HG02763 (cell line): Measurements from ENCODE around the gene DLG2.

ENCODE experiments used
- ATAC-seq: cut with Tn5 transposase; IDR thresholded peaks from one replicate; pipeline ENCODE4 v1.9.1; 2021; ENCODE audit warnings: mild to moderate bottlenecking, moderate library complexity; ENCODE audit not compliant: unreplicated experiment

The DLG2 gene

DNA sequence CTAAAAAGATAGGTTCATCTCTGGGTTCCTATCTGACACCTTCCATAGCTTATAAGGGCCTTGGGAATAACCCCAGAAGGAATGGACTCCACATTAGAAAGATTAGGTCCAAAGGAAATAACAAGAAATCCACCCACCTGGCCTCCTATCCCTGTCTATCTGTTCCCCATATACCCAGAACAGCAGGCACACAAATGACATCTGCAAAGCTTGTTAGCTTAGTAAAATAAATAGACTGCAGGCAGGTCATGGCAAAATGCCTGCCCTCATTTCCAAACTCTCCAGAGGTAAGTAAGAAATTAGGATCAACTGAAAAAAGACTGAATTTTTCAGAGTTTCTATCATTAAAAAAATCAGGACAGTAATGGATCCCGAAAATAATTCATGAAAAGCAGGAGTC lies 489.5 kb downstream of the DLG2 start:
- no peak for ATAC-seq

DNA sequence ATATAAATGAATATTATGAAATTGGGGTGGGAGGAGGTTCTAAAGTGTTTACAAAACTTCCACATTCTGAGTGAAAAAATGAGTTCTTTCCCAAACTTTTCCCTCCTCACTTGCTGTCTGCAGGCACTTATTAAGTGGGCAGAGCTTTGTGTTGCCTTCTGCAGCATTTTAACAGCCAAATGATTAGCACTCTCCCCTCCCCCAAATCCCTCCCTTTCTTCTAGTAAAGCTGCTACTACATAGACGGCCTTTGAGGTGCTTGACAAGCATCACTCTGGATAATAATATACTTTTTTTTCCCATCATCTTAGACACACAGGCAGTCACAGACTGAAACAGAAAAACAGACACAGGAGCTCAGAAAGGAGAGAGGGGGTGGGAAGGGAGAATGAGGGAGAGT lies 493.5 kb downstream of the DLG2 start:
- ATAC-seq, result no peak

DNA sequence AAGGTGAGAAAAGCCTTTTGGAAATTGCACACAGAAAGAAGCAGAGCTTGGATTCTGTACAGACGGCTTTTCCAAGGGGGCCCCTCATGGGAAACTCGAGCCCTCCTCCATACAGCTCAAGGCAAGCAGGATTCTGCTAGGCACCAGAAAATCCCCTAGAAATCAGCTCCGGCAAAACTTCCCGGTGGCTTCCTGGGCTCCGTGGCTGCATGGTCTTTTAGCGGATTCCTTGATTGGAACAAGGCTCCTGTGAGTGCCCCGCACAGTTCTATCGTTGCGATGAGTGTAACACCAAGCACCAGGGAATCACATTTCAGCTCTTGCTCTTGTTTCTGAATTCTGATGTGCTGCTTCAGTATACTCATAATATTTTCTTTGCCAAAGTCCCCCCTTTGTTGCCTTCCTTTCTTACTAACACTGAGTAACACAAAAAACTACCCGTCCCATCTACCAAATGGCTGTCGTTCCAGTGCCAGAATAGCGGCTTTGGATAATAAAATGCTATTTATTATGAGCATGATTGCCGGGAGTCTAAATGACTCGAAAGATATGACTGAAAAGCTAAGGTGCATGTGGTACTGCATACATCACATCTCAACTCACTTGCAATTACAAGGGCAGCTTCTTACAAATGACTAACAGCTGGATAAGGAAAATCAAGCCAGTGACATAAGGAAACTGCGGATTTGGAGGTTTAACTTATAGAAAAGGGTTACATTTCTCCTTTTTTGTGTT lies 494.1 kb downstream of the DLG2 start:
- no peak for ATAC-seq

DNA sequence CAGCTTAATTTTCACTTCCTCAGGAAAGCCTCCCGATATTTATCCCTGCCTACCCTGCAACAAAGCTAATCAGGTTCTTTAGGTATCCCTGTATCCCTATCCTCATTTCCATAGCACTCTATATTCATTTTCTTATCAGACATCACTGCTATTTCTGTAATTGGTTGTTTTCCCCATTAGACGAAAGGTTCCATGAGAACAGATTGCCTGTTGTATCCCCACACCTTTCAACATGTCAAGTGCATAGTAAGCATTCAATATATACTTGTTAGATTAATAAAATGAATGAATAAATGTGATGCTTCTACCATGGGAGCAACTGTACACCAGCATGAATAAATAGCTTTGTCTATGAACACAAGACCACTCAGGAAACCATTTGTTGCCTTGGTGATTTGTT lies 499.8 kb downstream of the DLG2 start:
- no peak for ATAC-seq

DNA sequence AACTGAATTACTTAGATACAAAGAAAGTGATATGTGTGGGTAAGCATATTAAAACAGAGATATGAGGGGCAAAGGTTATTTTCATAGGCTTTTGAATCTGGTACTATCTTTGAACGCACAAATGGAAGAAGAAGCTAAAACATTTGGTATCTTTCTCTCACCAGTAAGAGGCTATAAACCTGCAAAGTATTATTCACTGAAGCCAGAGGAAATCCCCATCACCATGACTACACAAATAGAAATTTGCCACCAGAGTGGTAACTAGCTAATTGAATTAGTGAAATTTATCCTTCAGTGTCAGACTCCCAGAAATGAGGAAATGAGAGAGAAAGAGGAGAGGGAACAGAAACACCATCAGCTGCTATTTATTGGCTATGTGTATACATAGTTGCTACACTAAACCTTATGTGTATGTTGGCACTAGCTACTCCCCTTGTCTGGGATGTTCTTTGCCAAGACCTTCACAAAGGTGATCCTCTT lies 503.4 kb downstream of the DLG2 start:
- ATAC-seq, result peak; percentile 95

DNA sequence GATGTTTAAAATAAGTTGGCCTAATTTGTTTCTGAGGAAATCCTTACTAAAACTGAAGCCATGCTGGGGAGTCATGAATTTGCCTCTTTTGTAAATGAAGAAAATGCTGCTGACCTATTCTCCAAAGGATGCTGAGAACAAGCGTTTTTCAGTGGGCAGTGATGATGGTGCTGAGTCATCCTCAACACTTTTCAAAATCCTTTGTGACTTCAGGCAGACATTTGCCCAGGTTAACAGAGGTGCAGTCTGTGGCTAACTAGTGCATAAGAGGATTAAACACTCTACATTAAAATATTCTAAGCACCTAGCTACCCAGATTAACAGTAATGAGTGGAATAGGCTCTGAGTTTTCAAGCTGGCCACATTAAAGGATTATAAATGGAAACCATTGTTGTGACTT lies 509.0 kb downstream of the DLG2 start:
- ATAC-seq, result no peak

DNA sequence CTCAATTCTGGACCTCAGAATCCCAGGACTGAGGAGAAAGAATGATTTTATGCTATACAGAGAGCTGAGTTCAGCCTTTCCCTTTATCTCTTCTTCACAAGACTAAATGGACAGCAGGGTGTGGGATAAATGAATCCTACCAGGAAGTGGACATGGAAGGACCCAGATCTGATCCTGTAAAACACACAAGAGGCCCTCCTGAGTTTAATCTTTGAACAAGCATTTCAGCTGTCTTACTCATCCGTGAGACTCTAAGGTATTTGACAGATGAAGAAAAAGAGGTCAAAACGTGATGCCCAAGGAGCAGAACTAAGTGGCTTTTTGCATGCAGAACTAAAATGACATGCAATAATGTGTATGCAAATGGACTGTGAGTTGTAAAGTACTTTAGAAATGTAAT lies 511.3 kb downstream of the DLG2 start:
- ATAC-seq, result no peak

DNA sequence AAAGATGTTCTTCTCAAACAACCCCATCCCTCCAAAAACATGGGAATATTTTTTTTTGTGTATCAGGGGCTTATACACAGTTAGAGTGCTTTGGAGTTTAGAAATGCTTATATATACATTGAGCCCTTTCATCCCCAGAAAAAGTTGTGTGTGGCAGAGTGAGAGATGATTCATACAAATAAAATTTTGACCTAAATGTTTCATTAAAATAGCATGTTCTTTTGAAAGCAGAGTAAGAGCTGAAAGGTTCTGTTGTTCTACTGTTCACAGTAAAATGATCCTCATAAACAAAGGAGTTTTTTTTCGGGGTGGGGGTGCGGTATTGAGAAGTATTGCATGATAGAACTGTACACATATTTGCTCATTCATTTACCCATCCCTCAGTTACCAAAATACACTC lies 512.4 kb downstream of the DLG2 start:
- no peak for ATAC-seq

DNA sequence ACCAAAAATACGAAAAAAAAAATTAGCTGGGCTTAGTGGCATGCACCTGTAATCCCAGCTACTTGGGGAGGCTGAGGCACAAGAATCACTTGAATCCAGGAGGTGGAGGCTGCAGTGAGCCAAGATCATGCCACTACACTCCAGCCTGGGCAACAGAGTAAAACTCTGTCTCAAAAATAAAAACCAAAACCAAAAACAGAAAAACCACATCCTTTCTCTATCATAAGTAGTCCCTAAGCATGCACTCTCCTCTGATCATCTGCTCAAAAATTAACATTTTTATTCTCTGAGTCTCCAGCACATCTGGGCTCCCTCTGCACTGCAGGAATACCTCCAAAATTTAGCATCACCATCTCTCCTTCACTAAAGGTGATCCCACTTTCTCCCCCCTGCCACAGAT lies 516.9 kb downstream of the DLG2 start:
- ATAC-seq, result peak; percentile 86

DNA sequence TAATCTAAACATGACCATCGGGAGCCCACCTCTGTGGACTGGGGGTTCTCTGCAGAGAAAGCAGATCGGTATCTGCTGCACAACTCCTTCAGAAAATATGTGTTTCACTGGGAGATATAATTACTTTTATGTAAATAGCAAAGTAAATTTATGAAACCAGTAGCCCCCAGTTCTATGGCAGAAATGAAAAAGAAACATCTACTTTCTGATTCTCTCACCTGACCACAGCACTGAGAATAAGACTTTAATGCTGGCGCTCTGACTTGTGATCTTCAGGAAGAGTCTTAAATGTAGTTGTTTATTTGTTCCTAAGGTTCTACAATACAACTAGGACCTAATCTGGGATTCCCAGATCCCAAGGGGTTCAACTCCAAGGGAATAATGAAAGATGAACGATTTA lies 518.0 kb downstream of the DLG2 start:
- peak; percentile 70 for ATAC-seq

DNA sequence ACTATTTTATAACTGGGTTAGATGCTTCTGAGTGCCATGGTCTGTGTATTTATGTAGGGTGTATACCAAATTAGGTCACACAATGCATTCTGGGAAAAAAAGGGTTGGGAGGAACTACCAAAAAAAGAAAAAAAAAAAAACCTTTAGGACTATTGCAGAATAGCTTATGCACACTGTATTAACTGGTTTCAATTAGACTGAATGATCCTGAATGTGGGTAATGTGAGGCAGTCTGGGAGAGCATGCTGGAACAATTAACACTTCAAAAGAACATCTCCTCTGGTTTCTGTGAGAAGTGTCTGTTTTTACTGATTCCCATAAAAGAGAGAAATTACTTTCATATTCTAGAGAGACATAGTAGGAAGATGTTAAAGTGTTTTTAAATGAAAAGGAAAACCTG lies 521.3 kb downstream of the DLG2 start:
- no peak for ATAC-seq

DNA sequence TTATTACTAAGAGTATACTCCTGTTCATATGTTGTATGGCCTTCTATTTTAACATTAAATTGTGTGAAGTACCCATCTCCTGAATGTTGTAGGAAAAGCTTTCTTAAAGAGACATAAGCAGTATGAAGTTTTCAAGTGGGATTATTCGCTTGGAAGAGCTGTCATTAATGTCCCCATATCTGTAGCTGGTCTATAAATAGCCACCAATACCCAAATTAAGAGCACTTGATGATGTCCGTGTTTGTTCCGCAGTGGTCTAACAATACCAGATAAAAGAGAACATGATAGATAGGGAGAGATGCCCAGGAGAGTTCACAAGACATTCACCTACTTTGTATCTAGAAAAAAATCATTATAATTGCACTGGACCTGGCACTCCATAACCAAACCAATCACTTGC lies 527.6 kb downstream of the DLG2 start:
- no peak for ATAC-seq

DNA sequence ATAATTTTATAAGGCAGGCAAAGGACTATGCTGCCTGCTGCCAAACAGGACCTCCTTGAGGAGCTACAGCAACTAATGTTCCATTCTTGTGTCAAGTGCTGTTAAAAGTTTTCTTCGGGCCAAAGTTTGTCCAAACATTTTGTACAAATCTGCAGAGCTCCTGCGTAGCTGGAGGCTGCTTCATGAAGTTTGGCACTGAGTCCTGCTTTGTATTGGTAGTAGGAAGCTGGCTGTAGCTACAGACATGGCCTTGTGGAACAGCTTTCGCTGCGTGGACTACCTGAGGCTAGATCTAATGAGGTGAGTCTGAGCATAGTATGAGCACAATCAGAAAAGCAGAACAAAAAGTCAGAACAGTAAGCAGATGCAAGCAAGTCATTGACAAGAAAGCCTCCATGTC lies 528.1 kb downstream of the DLG2 start:
- no peak for ATAC-seq

DNA sequence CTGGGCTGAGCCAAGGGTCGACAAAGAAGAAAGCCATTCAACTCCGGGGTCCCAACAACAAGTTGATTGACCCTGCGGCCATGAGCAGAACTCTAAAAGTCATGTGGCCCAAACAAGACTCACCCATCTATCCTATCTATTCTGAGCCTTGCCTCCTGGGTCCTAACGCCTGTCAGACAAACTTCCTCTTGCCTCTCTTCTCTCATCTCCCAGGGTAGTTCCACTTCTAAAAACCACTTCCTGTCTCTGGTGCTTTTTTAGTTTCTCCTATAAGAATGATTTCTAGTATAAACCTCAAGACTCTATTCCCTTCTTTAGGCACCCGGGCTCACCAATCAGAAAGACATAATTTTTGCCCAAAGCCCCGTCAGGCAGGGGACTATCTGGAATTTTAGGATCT lies 530.2 kb downstream of the DLG2 start:
- ATAC-seq, result no peak

DNA sequence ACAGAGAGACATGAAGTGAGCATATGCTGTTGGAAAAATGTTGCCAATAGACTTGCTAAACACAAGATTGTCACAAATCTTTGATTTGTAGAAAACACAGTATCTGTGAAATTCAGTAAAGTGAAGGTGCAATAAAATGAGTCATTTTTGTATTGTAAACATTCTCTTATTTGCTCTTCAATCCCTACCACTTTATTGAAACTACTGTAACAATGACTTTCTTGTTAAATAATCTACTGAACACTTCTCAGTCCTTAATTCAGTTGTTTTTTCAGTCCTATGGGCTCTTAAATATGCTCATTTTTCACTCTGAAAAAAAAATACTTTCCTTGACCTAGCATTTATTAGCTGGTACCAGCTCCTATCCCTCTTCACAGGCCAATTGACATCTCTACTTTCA lies 531.9 kb downstream of the DLG2 start:
- no peak for ATAC-seq

DNA sequence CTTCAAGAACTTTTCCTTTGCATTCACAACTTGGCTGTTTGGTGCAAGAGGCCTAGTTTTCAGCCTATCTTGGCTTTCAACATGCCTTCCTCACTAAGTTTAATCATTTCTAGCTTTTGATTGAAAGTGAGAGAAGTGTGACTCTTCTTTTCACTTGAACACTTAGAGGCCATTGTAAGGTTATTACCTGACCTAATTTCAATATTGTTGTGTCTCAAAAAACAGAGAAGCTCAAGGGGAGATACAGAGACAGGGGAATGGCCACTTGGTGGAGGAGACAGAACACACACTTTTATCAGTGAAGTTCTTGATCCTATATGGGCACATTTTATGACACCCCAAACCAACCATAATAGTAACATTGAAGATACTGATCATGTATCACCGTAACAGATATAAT lies 532.3 kb downstream of the DLG2 start:
- no peak for ATAC-seq

DNA sequence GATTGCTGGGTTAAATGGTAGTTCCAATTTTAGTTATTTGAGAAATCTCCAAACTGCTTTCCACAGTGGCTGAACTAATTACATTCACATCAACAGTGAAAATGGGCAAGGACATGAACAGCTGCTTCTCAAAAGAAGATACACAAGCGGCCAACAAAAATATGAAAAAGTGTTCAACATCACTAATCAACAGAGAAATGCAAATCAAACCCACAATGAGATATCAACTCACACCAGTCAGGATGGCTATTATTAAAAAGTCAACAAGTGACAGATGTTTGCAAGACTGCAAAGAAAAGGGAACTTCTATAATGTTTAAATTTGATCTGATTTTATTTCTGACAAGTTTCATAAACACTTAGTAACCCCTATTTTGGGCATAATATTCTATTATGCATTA lies 537.5 kb downstream of the DLG2 start:
- ATAC-seq, result peak; percentile 58

DNA sequence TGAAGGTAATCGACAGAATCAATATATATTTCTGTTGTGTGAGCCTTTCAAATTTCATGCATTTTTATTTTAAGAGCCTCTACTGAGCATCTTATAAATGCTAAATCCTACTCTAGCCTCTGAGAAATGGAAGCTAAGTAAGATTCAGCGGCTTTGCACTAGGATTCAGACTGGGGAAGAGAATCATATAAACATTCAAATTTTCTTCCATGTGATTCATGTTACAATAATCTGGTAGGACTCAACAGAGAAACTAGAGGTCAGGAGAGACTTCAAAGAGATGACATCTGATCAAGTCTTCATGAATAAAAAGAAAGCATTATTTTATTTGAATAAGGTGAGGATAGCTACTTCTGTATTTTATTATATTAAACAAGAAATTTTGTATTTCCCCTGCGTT lies 538.9 kb downstream of the DLG2 start:
- no peak for ATAC-seq

DNA sequence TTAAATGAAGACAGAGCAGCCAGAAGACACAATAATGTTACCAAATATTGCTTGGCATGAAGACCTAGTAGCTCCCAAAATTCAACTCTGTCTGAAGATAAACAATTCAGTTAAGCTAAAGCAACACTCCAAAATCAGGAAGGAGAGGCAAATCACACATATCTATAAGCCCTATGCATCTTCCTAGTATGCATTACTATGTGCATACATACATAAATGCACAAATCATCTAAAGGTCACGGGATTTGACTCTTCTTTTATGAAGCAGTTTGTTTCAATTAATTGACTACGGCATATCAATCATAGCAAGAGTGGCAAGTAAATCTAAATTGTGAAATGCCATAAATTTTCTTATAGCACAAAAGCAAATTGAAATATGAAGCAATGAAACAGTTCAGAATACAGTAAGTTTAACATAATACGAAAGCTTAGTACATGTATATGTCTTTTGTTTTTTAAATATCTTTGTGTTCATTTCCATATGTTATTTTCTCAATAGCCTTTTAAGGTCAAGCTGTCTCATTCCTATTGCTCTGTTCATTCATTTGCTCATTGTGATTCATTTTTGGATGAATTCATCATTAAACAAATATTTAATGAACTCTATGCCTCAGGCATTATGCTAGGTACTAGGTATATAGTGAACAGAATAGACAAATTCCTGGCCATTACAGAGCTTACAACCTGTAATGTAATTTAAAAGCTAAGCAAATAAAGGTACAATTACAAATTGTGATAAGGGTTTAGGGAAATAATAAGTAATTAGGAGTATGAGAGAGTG lies 540.5 kb downstream of the DLG2 start:
- ATAC-seq, result no peak

DNA sequence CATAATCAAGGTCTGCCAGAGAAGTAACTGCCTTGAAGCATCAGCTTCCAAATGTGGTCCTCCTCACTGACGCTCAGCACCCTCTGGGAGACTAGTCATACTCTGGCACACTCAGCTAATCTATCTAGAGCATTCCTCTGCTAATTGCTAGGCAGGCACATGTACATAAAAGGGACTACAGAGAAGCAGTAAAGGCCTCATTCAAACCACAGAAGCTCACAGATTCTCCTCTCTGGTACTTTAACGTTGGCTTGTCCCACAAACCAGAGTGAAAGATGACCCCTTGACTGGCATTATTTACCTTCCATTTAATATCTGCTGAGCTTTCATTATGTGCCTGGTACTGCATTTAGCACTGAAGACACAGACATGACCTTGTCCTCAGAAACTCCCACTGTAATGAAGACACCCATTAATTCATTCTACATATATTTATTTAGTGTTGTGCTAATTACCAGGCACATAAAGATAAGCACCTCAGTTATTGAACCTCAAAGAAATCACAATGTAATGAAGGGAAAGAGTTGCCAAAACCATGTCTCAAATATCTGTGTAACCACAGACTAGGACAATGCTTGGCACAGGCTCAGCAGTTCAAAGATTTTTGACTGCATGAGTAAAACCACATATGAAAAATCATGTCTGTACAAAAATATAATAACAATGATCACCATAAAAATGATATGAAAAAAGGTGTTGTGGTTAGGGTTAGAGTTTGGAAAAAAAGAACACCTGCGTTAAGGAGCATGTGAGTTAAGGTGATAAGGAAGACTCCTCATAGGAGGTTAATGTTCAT lies 550.4 kb downstream of the DLG2 start:
- ATAC-seq, result no peak

DNA sequence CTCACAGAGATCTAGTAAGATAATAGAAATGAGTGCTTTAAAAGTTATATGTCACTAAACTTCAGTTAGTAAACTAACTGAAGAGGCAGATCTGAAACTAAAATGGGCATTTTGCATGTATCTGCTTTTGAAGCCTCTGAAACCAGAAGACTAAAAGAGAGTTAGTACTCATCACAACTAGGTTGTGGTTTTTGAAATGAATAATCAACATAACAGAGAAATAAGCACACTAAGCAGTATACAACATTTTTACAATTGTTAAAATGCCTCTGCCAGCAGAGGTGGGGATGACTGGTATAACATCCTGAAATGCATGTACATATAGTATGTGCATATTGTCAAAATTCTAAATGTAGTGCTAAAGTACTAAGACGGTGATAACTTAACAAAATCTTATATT lies 564.5 kb downstream of the DLG2 start:
- ATAC-seq, result peak; percentile 99

DNA sequence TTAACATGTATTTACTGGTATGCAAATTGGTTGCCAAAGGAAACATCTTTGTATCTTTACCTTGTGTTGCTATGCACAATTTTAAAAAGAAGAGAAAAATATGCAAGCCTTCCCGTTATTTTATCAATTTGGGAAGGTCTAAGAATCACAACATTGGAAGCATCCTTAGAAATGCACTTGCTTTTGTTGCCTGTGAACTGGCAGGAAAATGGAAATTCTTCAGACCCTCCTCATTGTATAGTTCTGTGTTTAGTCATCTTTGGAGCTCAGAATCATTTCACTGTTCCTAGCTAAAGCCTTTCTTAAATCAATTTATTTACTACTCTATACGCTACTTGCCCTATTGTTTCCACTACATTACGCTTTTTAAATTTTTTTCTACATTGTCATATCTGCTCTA lies 574.5 kb downstream of the DLG2 start:
- ATAC-seq, result no peak
